DMS 273 (cell line): ENCODE results near the gene METTL5.
"Not testable (repeated sequence)": the region's sequence is repeated elsewhere in the genome, so short reads cannot be mapped to it uniquely, and the experiment has no call there.

Experiments
- DNase-seq: peaks from one replicate; lab custom pipeline; 2025; ENCODE audit not compliant: unreplicated experiment; lab: John Stamatoyannopoulos, UW

Gene METTL5

GRCh38 chr2:169834401-169834800 is 9.7 kb upstream of the METTL5 start:
- DNase-seq = no peak

- DNase-seq = peak; percentile 59
These were observed 3.6 kb upstream of the METTL5 start for GRCh38 chr2:169828141-169828811.

- peak; percentile 96 for DNase-seq
These were observed 2.8 kb upstream of the METTL5 start, which contains the start of gene UBR3 for GRCh38 chr2:169827272-169828140. TSS of gene UBR3 (plus strand) at chr2:169827454. CDS start at chr2:169827508, 54 bp downstream.

- DNase-seq = no peak
These were observed 721 bp downstream of the METTL5 start for GRCh38 chr2:169823996-169824372.

- no peak for DNase-seq
These were observed 1.8 kb downstream of the METTL5 start for GRCh38 chr2:169822785-169823392.

- no peak for DNase-seq
These were observed 2.7 kb downstream of the METTL5 start for GRCh38 chr2:169822036-169822435.

- not testable (repeated sequence) for DNase-seq
These were observed 4.6 kb downstream of the METTL5 start for GRCh38 chr2:169820101-169820500.

- no peak for DNase-seq
These were observed 5.6 kb downstream of the METTL5 start for GRCh38 chr2:169819106-169819505.

- DNase-seq = no peak
These were observed 6.5 kb downstream of the METTL5 start for GRCh38 chr2:169818241-169818640.

- not testable (repeated sequence) for DNase-seq
These were observed 7.3 kb downstream of the METTL5 start for GRCh38 chr2:169817369-169817768.

- DNase-seq = not testable (repeated sequence)
These were observed 7.7 kb downstream of the METTL5 start for GRCh38 chr2:169816961-169817360.

GRCh38 chr2:169815849-169816248 is 8.9 kb downstream of the METTL5 start:
- no peak for DNase-seq

GRCh38 chr2:169808221-169808620 is 16.5 kb downstream of the METTL5 start:
- DNase-seq = no peak

GRCh38 chr2:169806586-169806985 is 18.1 kb downstream of the METTL5 start:
- no peak for DNase-seq

- no peak for DNase-seq
These were observed 21.2 kb downstream of the METTL5 start for GRCh38 chr2:169803480-169803879.

GRCh38 chr2:169798718-169799592 is 25.8 kb downstream of the METTL5 start, which contains the start of gene SSB:
TSS of gene SSB (plus strand) at chr2:169798871. CDS start at chr2:169800961, 2,090 bp downstream.
- DNase-seq = peak; percentile 97

- DNase-seq = no peak
These were observed 26.3 kb downstream of the METTL5 start for GRCh38 chr2:169798397-169798717.

- no peak for DNase-seq
These were observed 27.1 kb downstream of the METTL5 start for GRCh38 chr2:169797601-169798000.

- DNase-seq = peak; percentile 64
These were observed 28.3 kb downstream of the METTL5 start for GRCh38 chr2:169796441-169796840.

- no peak for DNase-seq
These were observed 29.5 kb downstream of the METTL5 start for GRCh38 chr2:169795181-169795580.

GRCh38 chr2:169790581-169790980 is 34.1 kb downstream of the METTL5 start:
- no peak for DNase-seq
